GM21528 (cell line): ENCODE data around the gene SPATA16.

Source experiments
- ATAC-seq: cut with Tn5 transposase; IDR thresholded peaks from one replicate; pipeline ENCODE4 v1.9.1; 2021; ENCODE audit warnings: mild to moderate bottlenecking, moderate library complexity; ENCODE audit not compliant: unreplicated experiment, low FRiP score

Gene SPATA16

GRCh38 chr3:172846706-172847105, 294.3 kb downstream of the SPATA16 start:
- no peak for ATAC-seq

DNA sequence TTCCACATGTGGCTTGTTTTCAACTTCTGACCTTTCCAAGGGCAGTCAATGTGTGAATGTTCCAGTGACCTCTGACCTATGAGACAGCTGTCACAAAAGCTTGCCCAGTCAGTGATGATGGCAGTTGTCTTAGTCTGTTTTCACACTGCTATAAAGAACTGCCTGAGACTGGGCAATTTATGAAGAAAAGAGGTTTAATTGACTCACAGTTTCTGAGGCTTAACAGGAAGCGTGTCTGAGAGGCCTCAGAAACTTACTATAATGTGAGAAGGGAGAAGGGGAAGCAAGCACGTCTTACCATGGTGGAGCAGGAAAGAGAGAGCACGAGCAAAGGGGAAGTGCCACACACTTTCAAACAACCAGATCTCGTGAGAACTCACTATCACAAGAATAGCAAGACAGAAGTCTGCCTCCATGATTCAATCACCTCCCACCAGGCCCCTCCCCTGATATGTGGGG, 294.9 kb downstream of the SPATA16 start:
- ATAC-seq, result no peak

- ATAC-seq, result no peak
Observed at GRCh38 chr3:172844428-172844827, 296.6 kb downstream of the SPATA16 start.

DNA sequence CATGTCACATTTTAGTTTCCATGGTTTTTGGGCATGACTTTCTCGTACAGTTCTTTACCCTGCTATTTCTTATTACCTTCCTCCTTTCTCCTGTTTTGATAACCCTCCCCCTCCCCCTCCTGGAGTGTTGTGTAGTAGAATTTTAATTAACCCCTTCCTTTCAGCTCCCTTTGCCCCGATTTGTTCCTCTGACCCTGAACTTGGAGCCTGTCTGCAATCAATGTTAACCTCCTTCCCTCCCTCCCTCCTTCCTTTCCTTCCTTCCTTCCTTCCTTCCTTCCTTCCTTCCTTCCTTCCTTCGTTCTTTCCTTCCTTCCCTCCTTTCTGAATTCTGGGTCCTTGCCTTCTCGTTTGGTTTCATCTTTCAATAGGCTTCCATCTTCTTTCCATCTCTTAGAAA, 300.1 kb downstream of the SPATA16 start:
- no peak for ATAC-seq

GRCh38 chr3:172840463-172840862, 300.6 kb downstream of the SPATA16 start:
- ATAC-seq, result no peak

- ATAC-seq, result no peak
Observed at GRCh38 chr3:172839679-172840078, 301.4 kb downstream of the SPATA16 start.
